K562 (cell line): ENCODE measurements around the gene CASTOR1. TPM values are rescaled to one million over a fixed set of nuclear protein-coding genes. Genes with fewer than 3 reads are reported as not detected.

Experiments used
- ATAC-seq: fragments of 200-7000 bp; cut with Tn5 transposase; 3 replicates; pipeline ENCODE4 v1.9.1; 2020; ENCODE audit warnings: moderate library complexity
- BruUV-seq: library from RNA; stranded (reverse); fragments of 400-500 nt; replicated peaks from 2 replicates; lab custom pipeline; 2021; lab: Mats Ljungman, UMichigan
- CTCF ChIA-PET: fragments of 300-600 bp; formaldehyde crosslinking; extraction: SDS; loops from one replicate; lab custom pipeline; 2021; ENCODE audit warnings: low intra/inter-chr PET ratio; lab: Yijun Ruan, JAX
- POLR2A ChIA-PET: fragments of 300-600, 350-650 bp; sonication (Branson Sonifier 250); formaldehyde crosslinking; extraction: SDS; loops from one replicate; lab custom pipeline; 2021; ENCODE audit warnings: antibody characterized with exemption, inconsistent platforms; lab: Yijun Ruan, JAX
- DNase-seq, 4 experiments: peaks; one replicate each; pipeline versions ENCODE4 v3.0.0 to v3.0.0-alpha.2; 2011 to 2018; ENCODE audit warnings: low spot score in 3 of 4, mixed read lengths in 3 of 4; ENCODE audit errors: extremely low read depth in 1 of 4
- FAIRE-seq: peaks from 2 replicates; lab custom pipeline; 2011; peaks lifted over from hg19 to GRCh38; lab: Jason Lieb, UNC
- H2AFZ ChIP-seq: 2 replicates; pipeline ENCODE4 v1.6.0; 2011; ENCODE audit warnings: low read depth, low read length, control low read depth, inconsistent platforms
- H3K27ac ChIP-seq: fragments of 200-600 bp; 3 replicates; pipeline ENCODE4 v1.8.0; 2011; ENCODE audit warnings: low read depth, mild to moderate bottlenecking, control low read depth, inconsistent platforms, low read length, moderate library complexity, mixed read lengths; ENCODE audit errors: extremely low read depth
- H3K27me3 ChIP-seq, 2 experiments: fragments of 300-600 bp in 1 of 2; 2 replicates in 1 of 2; 3 replicates in 1 of 2; pipeline versions ENCODE4 v1.6.0 to v1.8.0; 2011; ENCODE audit warnings: inconsistent platforms in 2 of 2, low read length in 2 of 2, mild to moderate bottlenecking in 1 of 2, mixed read lengths in 1 of 2, moderate library complexity in 1 of 2; ENCODE audit not compliant: control insufficient read depth in 2 of 2, insufficient read depth in 2 of 2
- H3K36me3 ChIP-seq: fragments of 300-600 bp; 3 replicates; pipeline ENCODE4 v1.8.0; 2011; ENCODE audit warnings: mild to moderate bottlenecking, low read length, inconsistent platforms; ENCODE audit not compliant: control insufficient read depth, insufficient read depth
- H3K4me1 ChIP-seq, 2 experiments: fragments of 200-600 bp in 1 of 2; replicated peaks in 1 of 2; 2 replicates in 1 of 2; 3 replicates in 1 of 2; pipeline versions ENCODE4 v1.5.1 to v1.8.0; 2011; ENCODE audit warnings: inconsistent platforms in 2 of 2, low read length in 2 of 2, mild to moderate bottlenecking in 1 of 2, mixed read lengths in 1 of 2, moderate library complexity in 1 of 2; ENCODE audit not compliant: control insufficient read depth in 2 of 2, insufficient read depth in 2 of 2
- H3K4me2 ChIP-seq: 2 replicates; pipeline ENCODE4 v1.6.1; 2011; ENCODE audit warnings: low read length, control low read depth, inconsistent platforms, mixed read lengths; ENCODE audit not compliant: insufficient read depth
- H3K4me3 ChIP-seq: fragments of 200-600 bp; sonication (generic), shearing (Covaris generic); 2 replicates; pipeline ENCODE4 v1.5.1; 2016; ENCODE audit warnings: control low read depth, inconsistent platforms
- H3K79me2 ChIP-seq: fragments of 200-600 bp; 3 replicates; pipeline ENCODE4 v1.8.0; 2011; ENCODE audit warnings: low read length, inconsistent platforms; ENCODE audit not compliant: control insufficient read depth, insufficient read depth
- H3K9ac ChIP-seq, 2 experiments: 2 replicates each; pipeline versions ENCODE4 v1.6.0 to v1.6.1; 2011; ENCODE audit warnings: low read depth in 2 of 2, low read length in 2 of 2, control low read depth in 1 of 2, inconsistent platforms in 1 of 2, mild to moderate bottlenecking in 1 of 2, mixed read lengths in 1 of 2; ENCODE audit not compliant: insufficient read depth in 1 of 2
- H3K9me1 ChIP-seq: one replicate; pipeline ENCODE4 v1.6.0; 2011; ENCODE audit warnings: inconsistent platforms, mild to moderate bottlenecking, low read length, moderate library complexity; ENCODE audit not compliant: control insufficient read depth, insufficient read depth
- H3K9me3 ChIP-seq: replicated peaks from 2 replicates; pipeline ENCODE4 v1.5.1; 2011; ENCODE audit warnings: low read depth, low read length, inconsistent platforms; ENCODE audit not compliant: control insufficient read depth, insufficient read depth
- H4K20me1 ChIP-seq: replicated peaks from 2 replicates; pipeline ENCODE4 v1.6.1; 2011; ENCODE audit warnings: low read length, inconsistent platforms, mixed read lengths; ENCODE audit not compliant: control insufficient read depth, insufficient read depth
- CBX3 ChIP-seq, 2 experiments: IDR thresholded peaks; 1 replicate in 1 of 2; 2 replicates in 1 of 2; pipeline ENCODE4 v1.6.1; 2012; ENCODE audit warnings: inconsistent platforms in 2 of 2, low read length in 2 of 2, borderline replicate concordance in 1 of 2, control low read depth in 1 of 2
- L3MBTL2 ChIP-seq: fragments of 450-650 bp; IDR thresholded peaks from 2 replicates; pipeline ENCODE4 v1.6.1; 2016; ENCODE audit warnings: mild to moderate bottlenecking, moderate library complexity
- RUNX1 ChIP-seq: sonication (generic); IDR thresholded peaks from 2 replicates; pipeline ENCODE4 v1.6.1; 2016; ENCODE audit warnings: antibody characterized with exemption, low read depth
- SMAD3 ChIP-seq: fragments of 450-650 bp; formaldehyde crosslinking; conservative IDR thresholded peaks from 2 replicates; pipeline ENCODE4 v1.4.0; 2020; ENCODE audit warnings: mild to moderate bottlenecking
- SP2 ChIP-seq: IDR thresholded peaks from 2 replicates; pipeline ENCODE4 v1.6.1; 2011; ENCODE audit warnings: mild to moderate bottlenecking, low read depth, low read length, moderate library complexity; ENCODE audit not compliant: poor library complexity, severe bottlenecking; ENCODE audit errors: extremely low read depth
- TAL1 ChIP-seq: fragments of 450-650 bp; IDR thresholded peaks from 2 replicates; pipeline ENCODE4 v1.6.1; 2016; ENCODE audit warnings: mild to moderate bottlenecking
- TEAD1 ChIP-seq, 2 experiments: fragments of 450-650 bp in 1 of 2; sonication (generic) in 1 of 2; formaldehyde crosslinking; IDR thresholded peaks; 2 replicates each; pipeline versions ENCODE4 v1.4.0 to v1.8.0; 2020 to 2022; ENCODE audit warnings: mild to moderate bottlenecking in 2 of 2, missing genetic modification reagents in 1 of 2
- ZBTB11 ChIP-seq, 3 experiments: fragments of 200-800 bp in 1 of 3; fragments of 250-450 bp in 1 of 3; fragments of 450-650 bp in 1 of 3; sonication (Bioruptor Pico) in 1 of 3; sonication (Bioruptor generic) in 1 of 3; formaldehyde crosslinking in 1 of 3; IDR thresholded peaks; 2 replicates each; pipeline versions ENCODE4 v1.6.1 to v1.8.0; 2016 to 2022; ENCODE audit warnings: mild to moderate bottlenecking in 2 of 3, missing genetic modification characterization in 2 of 3, missing compliant biosample characterization in 1 of 3, moderate library complexity in 1 of 3
- ZFP30 ChIP-seq: fragments of 250-450 bp; sonication (Bioruptor Pico); IDR thresholded peaks from 2 replicates; pipeline ENCODE4 v1.8.0; 2022; ENCODE audit warnings: moderate library complexity, mild to moderate bottlenecking, inconsistent platforms, borderline replicate concordance
- ZNF124 ChIP-seq: sonication (generic); formaldehyde crosslinking; IDR thresholded peaks from 2 replicates; pipeline ENCODE4 v1.8.1; 2022; ENCODE audit warnings: missing genetic modification reagents
- ZNF134 ChIP-seq: fragments of 250-450 bp; sonication (Bioruptor Pico); conservative IDR thresholded peaks from 2 replicates; pipeline ENCODE4 v1.4.0; 2020
- ZNF143 ChIP-seq: sonication (generic); formaldehyde crosslinking; IDR thresholded peaks from 2 replicates; pipeline ENCODE4 v1.9.0; 2022; ENCODE audit warnings: mild to moderate bottlenecking, missing genetic modification reagents
- ZNF165 ChIP-seq: fragments of 250-450 bp; sonication (Bioruptor Pico); IDR thresholded peaks from 2 replicates; pipeline ENCODE4 v1.4.0; 2020; ENCODE audit warnings: borderline replicate concordance
- ZNF75A ChIP-seq: fragments of 450-650 bp; formaldehyde crosslinking; IDR thresholded peaks from 2 replicates; pipeline ENCODE4 v1.4.0; 2020; ENCODE audit warnings: mild to moderate bottlenecking
- WGBS: fragments of 100-300 bp; shearing (Covaris generic); methylation state at CpG from one replicate; pipeline ENCODE4 v1.1.6; 2016; ENCODE audit warnings: low coverage, mixed read lengths; ENCODE audit not compliant: insufficient coverage; ENCODE audit errors: missing lambda C conversion rate; 5-methylcytosine and 5-hydroxymethylcytosine counted together
- in situ Hi-C: fragments of 300-500 bp; cut with MboI; formaldehyde crosslinking; loops from 4 replicates; pipeline ENCODE4 v1.15.0; 2018; ENCODE audit warnings: inconsistent platforms, mixed read lengths
- intact Hi-C: fragments of 100-400 bp; cut with micrococcal nuclease; formaldehyde crosslinking; loops from 2 replicates; pipeline ENCODE4 v1.14.2; 2022
- polyA plus RNA-seq, 8 experiments: library from polyadenylated mRNA; depleted of rRNA in 4 of 8; stranded (reverse) in 5 of 8; unstranded in 3 of 8; fragments of >200 nt; fragmentation: Nextera tagmentation in 2 of 8; fragmentation: Illumina TruSeq in 1 of 8; extraction: Ambion mirVana in 2 of 8; extraction: Trizol in 1 of 8; gene quantifications; 2 replicates each; pipeline versions ENCODE4 v1.2.1 to v1.2.3, GENCODE V29; 2011 to 2014; ENCODE audit warnings: inconsistent platforms in 1 of 8, missing spikeins in 1 of 8
- total RNA-seq, 7 experiments: library from RNA; depleted of rRNA in 6 of 7; stranded (reverse); fragments of >200 nt in 6 of 7; fragmentation: Illumina TruSeq in 2 of 7; extraction: Trizol in 2 of 7; gene quantifications; 2 replicates each; pipeline versions ENCODE4 v1.2.1 to v1.2.3, GENCODE V29; 2011 to 2021; ENCODE audit warnings: low replicate concordance in 1 of 7

Gene CASTOR1
- total and polyA plus RNA-seq, 9 of the 15 experiments (the other 6 are each of a cell fraction or from before 2014, with no cell fraction given), result 0.35 to 2.6 (median 1.1) TPM

DNA sequence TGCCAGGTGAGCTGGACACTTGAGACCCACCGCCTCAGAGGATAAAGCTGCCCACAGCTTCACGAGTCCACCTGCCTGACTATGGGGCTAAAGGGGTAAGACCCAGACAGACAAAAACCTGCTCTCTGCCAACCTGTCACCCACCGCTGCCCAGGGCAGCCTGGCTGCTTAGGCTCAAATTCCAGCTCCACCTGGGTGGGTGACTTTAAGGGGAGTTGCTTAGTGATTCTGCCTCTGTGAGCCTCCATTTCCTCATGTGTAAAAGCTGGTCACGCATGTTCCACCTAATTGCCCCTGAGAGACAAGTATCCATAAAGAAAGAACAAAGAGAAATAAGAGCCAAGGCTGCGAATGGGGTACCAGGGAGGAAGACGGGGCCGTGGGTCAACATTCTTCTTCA lies 3.7 kb upstream of the CASTOR1 start (continued):
- TF ChIP-seq ZBTB11 (CRISPR knock-in tag; IDR thresholded peaks at IDR 0.05) (no peak), ZNF124 (no peak)

- POLR2A ChIA-PET, result interaction anchor here (0.7 to 1.2 kb wide), 3 partner anchors 8 to 54 kb away, joined by 3 read pairs; no protein-coding TSS in a partner anchor
- TF ChIP-seq ZNF143 (CRISPR knock-in tag) (no peak), SP2 (no peak), ZNF165 (CRISPR knock-in tag) (no peak), L3MBTL2 (no peak), ZFP30 (CRISPR knock-in tag) (no peak), SMAD3 (CRISPR knock-in tag) (no peak), ZNF75A (CRISPR knock-in tag) (no peak), CBX3 (IDR thresholded peaks at IDR 0.05; ENCODE audit: borderline replicate concordance in 1 of 2, low read length in 2 of 2) (no peak), TEAD1 (CRISPR knock-in tag; IDR thresholded peaks at IDR 0.05) (no peak), ZNF134 (CRISPR knock-in tag) (no peak), RUNX1 (no peak), TAL1 (no peak)
Observed at GRCh38 chr22:30292069-30292970, 3.0 kb upstream of the CASTOR1 start.

More at GRCh38 chr22:30292069-30292970, 3.0 kb upstream of the CASTOR1 start:
- no peak overlapping the region for H3K4me3 ChIP-seq
- H4K20me1 ChIP-seq, result peaks cover 6% of the 10 kb centered on the region; the same call in 1 of the 2 replicates
- no TSS peak for BruUV-seq
- no peak overlapping the region for H3K27ac ChIP-seq
- CTCF ChIA-PET, result no interaction called here
- in situ Hi-C loops, result no loop called here
- 91% methylated on average over 11 of the region's 18 CpGs for WGBS
- ATAC-seq, result no peak
- H3K4me2 ChIP-seq, result no peak overlapping the region
- FAIRE-seq, result no peak
- no peak overlapping the region for H3K9ac ChIP-seq
- no peaks in the 10 kb centered on the region for H3K9me3 ChIP-seq
- H2AFZ ChIP-seq, result no peak overlapping the region
- peaks cover 19 to 35% of the 10 kb centered on the region in 2 experiments; a peak in 4 of 5 replicates for H3K4me1 ChIP-seq
- no peaks in the 10 kb centered on the region for H3K79me2 ChIP-seq
- DNase-seq, result no peak
- H3K9me1 ChIP-seq, result no peaks in the 10 kb centered on the region
- H3K36me3 ChIP-seq, result peaks cover 16% of the 10 kb centered on the region; the same call in 1 of the 3 replicates
- no peaks in the 10 kb centered on the region for H3K27me3 ChIP-seq
- intact Hi-C loops, result no loop called here
